ENCODE data around the gene ADNP2.
A peak's percentile ranks its signal among the peaks of the same experiment; 100 is the strongest.
"Not testable (repeated sequence)": the region's sequence is repeated elsewhere in the genome, so short reads cannot be mapped to it uniquely, and the experiment has no call there.

ADNP2 gene

DNA sequence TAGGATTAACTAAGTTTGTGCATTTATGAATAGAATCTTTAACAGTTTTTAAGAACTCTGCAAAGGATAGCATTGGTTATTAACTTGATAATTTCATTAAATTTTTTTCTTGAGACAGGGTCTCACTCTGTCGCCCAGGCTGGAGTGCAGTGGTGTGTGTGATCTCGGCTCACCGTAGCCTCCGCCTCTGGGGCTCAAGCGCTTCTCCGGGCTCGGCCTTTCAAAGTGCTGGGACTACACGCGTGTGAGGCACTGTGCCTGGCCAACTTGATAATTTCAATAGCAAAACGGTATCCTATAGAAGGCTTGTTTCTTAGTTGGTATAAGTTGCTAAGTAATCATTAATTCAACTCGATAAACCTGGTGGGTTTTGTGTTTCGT lies 38.0 kb downstream of the ADNP2 start:
- no peak for DNase-seq (ENCODE audit: low read depth in 1 of 2, low spot score in 1 of 2)

DNA sequence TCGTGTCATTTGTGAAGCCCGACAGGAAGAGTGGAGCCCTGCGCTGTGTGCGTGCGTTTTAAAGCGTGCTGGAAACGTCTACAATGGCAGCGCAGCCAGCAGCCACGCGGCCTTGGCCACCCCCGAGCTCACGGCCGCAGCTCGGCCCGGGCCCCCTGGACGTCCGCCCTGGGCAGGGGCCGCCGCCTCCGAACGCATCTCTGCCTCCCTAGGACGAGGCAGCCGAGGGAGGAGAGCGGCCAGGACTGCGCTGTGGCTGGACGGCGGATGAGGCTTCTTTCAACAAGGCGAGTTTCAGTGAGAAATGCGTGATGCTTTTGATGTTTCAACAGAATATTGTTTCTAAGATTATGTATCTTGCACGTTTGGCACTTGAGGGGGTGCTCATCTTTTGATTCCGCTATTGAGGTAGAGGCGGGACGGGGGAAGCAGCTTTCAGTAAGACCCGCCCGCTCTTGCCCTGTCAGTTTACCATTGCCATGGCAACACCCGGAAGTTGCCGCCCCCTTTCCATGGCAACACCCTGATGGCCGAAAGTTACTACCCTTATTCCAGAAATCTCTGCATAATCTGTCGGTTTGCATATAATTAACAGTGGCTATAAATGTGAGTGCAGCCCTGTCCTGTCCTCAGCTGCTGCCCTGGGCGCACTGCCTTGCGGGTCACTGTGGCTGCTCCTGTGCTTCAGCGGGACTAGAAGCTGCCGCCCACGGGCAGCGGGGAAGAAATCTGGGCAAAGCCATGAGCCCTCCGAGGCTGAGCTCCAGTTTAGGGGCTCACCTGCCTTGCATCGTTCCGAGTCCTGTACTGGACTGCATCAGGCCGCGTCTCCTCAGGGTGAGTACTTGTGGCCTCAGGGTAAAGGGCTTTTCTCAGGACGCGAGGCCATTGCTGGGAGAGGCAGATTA lies 38.6 kb downstream of the ADNP2 start:
- peak; percentile 40 to 50 for DNase-seq (ENCODE audit: low read depth in 1 of 2, low spot score in 1 of 2)

GRCh38 chr18:80148326-80149199 lies 39.5 kb downstream of the ADNP2 start:
- no peak for DNase-seq (ENCODE audit: low read depth in 1 of 2, low spot score in 1 of 2)

DNA sequence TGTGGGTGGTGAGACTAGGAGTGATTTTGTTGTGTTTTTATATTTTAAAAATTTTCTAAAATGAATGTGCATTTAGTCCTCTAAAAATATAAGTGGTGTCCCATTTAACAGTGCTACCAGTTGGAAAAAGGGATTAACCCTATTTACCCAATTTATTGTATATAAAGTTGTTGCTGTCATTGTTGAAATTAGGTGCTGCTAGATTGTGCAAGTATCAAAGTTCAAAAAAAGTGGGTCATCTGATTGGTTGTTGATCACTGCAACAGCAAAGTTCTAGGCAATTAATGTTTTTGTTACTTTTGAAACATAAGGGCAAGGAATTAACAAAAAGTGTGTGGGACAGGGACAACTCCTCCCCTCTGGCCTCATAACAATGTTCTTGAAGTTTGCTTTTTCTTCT lies 40.6 kb downstream of the ADNP2 start:
- no peak for DNase-seq (ENCODE audit: low read depth in 1 of 2, low spot score in 1 of 2)

DNA sequence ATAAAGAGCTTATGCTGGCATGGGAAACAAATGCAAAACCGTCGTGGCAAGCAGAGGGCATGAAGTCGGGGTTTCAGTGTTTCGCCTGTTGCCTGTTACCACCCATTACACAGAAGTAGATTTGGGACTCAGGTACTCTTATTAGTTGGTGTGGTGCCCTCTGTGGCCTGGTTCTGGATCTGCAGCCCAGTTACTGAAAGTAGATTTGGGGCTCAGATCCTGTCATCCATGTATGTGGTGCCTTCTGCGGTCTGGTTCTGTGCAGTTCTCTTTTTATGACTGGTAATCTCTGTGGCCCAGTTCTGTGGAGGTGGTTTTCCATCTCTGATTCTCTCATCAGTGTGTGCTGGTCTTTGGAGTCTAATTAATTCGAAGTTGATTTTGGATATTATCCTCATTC lies 45.2 kb downstream of the ADNP2 start:
- DNase-seq (ENCODE audit: low read depth in 1 of 2, low spot score in 1 of 2), result no peak

GRCh38 chr18:80157708-80158343 lies 48.8 kb downstream of the ADNP2 start:
- DNase-seq (ENCODE audit: low read depth in 1 of 2, low spot score in 1 of 2), result peak; percentile 41 to 58

- no peak for DNase-seq (ENCODE audit: low read depth in 1 of 2, low spot score in 1 of 2)
These were observed 49.3 kb downstream of the ADNP2 start for GRCh38 chr18:80158365-80158764.

DNA sequence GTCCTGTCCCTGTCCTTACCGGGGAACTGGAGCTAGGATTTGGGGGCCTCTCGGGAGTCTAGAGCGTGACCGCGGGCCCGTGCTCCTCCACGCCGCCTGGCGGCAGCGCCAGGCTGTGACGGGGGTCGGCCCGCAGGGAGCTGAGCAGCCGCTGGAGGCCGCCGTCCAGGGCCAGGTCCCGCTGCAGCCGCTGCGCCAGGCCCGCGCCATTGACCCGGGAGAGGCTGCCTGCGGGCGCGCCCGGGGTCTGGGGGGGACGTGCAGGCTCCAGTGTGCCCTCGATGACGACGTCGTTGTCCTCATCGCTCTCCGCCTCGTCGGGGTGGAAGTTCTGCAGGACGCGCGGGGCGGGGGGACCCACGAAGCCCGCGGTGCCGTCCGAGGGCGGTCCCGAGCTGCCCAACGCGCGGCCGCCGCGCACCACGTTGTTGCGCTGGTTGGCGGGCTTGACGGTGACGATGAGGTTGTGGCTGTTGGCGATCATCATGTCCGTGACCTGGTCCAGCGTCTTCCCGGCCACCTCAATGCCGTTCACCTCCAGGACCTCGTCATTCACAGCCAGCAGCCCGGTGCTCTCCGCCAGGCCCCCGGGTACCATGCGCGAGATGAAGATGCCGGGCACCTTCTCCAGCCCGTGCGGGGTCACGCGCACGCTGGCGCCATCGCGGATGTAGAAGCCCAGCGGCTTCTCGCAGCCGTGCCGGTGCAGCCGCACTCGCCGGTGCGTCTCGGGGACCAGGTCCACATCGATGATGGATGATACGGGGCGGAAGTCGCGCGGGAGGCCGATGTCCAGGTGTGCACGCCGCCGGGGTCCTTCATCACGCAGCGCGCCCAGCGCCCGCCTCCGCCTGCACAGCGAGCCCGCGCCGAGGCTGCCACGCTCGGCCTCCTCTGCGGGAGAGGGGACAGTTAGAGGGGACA lies 50.9 kb downstream of the ADNP2 start:
- DNase-seq (ENCODE audit: low read depth in 1 of 2, low spot score in 1 of 2), result no peak

- no peak for DNase-seq (ENCODE audit: low read depth in 1 of 2, low spot score in 1 of 2)
These were observed 52.8 kb downstream of the ADNP2 start for GRCh38 chr18:80161781-80162417.

DNA sequence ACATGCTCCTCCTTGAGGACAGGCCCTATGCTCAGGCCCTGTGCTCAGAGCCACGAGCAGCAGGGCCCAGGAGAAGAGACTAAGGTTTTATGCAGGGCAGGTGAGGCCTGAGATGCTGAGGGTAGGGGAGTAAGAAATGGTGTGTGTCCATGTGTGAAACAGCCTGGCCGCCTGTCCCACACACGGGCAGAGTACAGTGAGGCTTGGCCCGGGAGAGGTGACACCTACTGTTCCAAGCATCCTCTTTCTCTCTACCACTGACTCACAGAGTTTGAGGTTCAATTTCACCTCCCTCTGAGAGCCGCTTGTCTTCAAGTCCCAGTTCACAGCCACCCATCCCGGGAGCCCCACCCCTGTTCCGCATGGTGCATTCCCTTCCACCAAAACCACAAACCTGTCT lies 54.1 kb downstream of the ADNP2 start:
- DNase-seq (ENCODE audit: low read depth in 1 of 2, low spot score in 1 of 2), result no peak

- DNase-seq (ENCODE audit: low read depth in 1 of 2, low spot score in 1 of 2), result not testable (repeated sequence)
These were observed 55.8 kb downstream of the ADNP2 start for GRCh38 chr18:80164727-80165355.

GRCh38 chr18:80166240-80166639 lies 57.2 kb downstream of the ADNP2 start:
- DNase-seq (ENCODE audit: low read depth in 1 of 2, low spot score in 1 of 2), result no peak

- DNase-seq (ENCODE audit: low read depth in 1 of 2, low spot score in 1 of 2), result no peak
These were observed 57.7 kb downstream of the ADNP2 start for GRCh38 chr18:80166725-80167124.

DNA sequence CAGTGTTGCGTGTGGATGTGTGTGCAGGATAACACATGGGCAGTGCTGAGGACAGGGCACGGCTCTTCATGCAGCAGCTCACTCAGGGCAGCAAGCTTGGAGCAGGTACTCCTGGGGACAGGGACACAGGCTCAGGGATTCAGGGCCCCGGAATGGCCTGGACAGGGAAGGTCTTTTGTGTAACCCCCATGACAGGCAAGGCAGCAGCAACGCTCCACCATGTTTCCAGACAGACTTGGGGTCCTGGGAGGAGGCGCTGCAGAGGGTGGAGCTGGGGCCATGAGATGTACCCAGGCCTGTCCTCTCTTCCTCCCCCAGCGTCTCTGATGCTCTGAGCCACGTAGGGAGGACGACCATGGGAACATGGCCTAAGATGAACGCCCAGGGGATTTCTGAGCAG lies 58.3 kb downstream of the ADNP2 start:
- no peak for DNase-seq (ENCODE audit: low read depth in 1 of 2, low spot score in 1 of 2)

GRCh38 chr18:80167931-80168330 lies 58.9 kb downstream of the ADNP2 start:
- no peak for DNase-seq (ENCODE audit: low read depth in 1 of 2, low spot score in 1 of 2)

GRCh38 chr18:80168346-80168745 lies 59.3 kb downstream of the ADNP2 start:
- no peak for DNase-seq (ENCODE audit: low read depth in 1 of 2, low spot score in 1 of 2)

GRCh38 chr18:80168982-80169381 lies 59.9 kb downstream of the ADNP2 start:
- no peak for DNase-seq (ENCODE audit: low read depth in 1 of 2, low spot score in 1 of 2)

- DNase-seq (ENCODE audit: low read depth in 1 of 2, low spot score in 1 of 2), result no peak
These were observed 60.5 kb downstream of the ADNP2 start for GRCh38 chr18:80169607-80170006.

- no peak for DNase-seq (ENCODE audit: low read depth in 1 of 2, low spot score in 1 of 2)
These were observed 61.5 kb downstream of the ADNP2 start for GRCh38 chr18:80170395-80171053.

All from activated T-helper 1 cell treated with anti-CD3 and anti-CD28 coated beads, Interleukin-2, amount 50 U/mL, for 16 hours (primary cell).